ENCODE results near the gene ADPRS. TPM values are rescaled to one million over a fixed set of nuclear protein-coding genes. Genes with fewer than 3 reads are reported as not detected.

The ADPRS gene
- total RNA-seq, 1 donor from 2014 or later = 28.7 TPM

DNA sequence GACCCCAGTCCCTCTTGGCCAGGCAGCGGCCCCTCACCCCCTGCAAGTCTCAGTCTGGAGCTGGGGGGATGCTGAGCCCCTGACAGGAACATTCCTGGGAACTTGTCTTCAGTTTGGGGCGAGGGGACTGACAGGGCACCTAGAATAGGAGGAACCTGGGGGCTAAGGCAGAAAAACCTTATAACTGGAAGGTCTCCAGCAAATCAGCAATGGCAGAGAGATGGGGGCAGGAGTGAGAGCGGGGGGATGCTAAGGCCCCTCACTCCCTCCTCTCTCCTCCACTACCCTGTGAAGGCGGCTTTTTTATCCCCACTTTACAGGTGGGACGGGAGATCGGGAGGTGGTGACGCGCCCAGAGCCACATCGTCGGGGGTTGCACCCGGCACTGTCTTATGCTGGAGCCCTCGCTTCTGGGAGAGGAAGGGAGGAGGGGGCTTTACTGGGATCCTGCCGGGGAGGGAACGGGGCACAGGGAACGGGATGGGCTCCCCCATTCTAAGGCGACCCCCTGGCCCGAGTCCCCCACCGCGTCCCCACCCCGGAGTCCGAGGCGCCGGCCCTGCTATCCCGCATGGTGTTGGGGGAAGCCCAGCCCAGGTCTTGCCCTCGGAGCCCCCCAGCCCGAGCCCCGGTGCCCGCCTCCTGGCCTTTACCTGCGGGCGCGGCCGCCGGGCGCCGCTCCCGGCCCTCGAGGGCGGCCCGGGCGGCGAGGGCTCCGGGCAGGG is 35.9 kb downstream of the ADPRS start:
- Histone ChIP-seq H2AFZ (ENCODE audit: low read depth, low read length) (no peak overlapping the region), H3K4me3 (ENCODE audit: insufficient read depth, low read depth, low read length) (no peak overlapping the region), H3K79me2 (ENCODE audit: insufficient read depth, low read length) (no peaks in the 10 kb centered on the region), H3K4me2 (ENCODE audit: low read length) (peak overlapping the region; percentile 71), H4K20me1 (ENCODE audit: insufficient read depth, low read length) (no peaks in the 10 kb centered on the region), H3K27ac (ENCODE audit: low read depth, low read length) (no peak overlapping the region), H3K27me3 (ENCODE audit: insufficient read depth, low read length) (peaks cover 13% of the 10 kb centered on the region), H3K36me3 (ENCODE audit: insufficient read depth, low read length) (no peaks in the 10 kb centered on the region), H3K9me3 (ENCODE audit: insufficient read depth, low read depth, low read length) (no peaks in the 10 kb centered on the region), H3K9ac (ENCODE audit: low read length) (no peak overlapping the region), H3K4me1 (ENCODE audit: insufficient read depth, low read length) (peaks cover 14% of the 10 kb centered on the region)
- H3K36me3 Mint-ChIP-seq (ENCODE audit: low read depth, unreplicated experiment) = no peaks in the 10 kb centered on the region
- peak overlapping the region; percentile 75 for H3K4me3 Mint-ChIP-seq (ENCODE audit: unreplicated experiment)
- no peak overlapping the region for H3K27ac Mint-ChIP-seq (ENCODE audit: unreplicated experiment)
- FAIRE-seq (no peak), DNase-seq (ENCODE audit: low read depth) (no peak)
- peaks cover 36% of the 10 kb centered on the region for H3K27me3 Mint-ChIP-seq (ENCODE audit: low read depth, unreplicated experiment)
- peaks cover 39% of the 10 kb centered on the region for H3K4me1 Mint-ChIP-seq (ENCODE audit: low read depth, unreplicated experiment)
- peaks cover 2% of the 10 kb centered on the region for H3K9me3 Mint-ChIP-seq (ENCODE audit: unreplicated experiment)
- TF ChIP-seq, protein P1, sequence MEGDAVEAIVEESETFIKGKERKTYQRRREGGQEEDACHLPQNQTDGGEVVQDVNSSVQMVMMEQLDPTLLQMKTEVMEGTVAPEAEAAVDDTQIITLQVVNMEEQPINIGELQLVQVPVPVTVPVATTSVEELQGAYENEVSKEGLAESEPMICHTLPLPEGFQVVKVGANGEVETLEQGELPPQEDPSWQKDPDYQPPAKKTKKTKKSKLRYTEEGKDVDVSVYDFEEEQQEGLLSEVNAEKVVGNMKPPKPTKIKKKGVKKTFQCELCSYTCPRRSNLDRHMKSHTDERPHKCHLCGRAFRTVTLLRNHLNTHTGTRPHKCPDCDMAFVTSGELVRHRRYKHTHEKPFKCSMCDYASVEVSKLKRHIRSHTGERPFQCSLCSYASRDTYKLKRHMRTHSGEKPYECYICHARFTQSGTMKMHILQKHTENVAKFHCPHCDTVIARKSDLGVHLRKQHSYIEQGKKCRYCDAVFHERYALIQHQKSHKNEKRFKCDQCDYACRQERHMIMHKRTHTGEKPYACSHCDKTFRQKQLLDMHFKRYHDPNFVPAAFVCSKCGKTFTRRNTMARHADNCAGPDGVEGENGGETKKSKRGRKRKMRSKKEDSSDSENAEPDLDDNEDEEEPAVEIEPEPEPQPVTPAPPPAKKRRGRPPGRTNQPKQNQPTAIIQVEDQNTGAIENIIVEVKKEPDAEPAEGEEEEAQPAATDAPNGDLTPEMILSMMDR (IDR thresholded peaks at IDR 0.05; ENCODE audit: insufficient read depth, low read depth, low read length) = no peak
- TF ChIP-seq EZH2 (IDR thresholded peaks at IDR 0.05; ENCODE audit: insufficient read depth, low read length) = peak; percentile 42

GRCh38 chr1:36125129-36125991 is 36.7 kb downstream of the ADPRS start, which contains the start of gene COL8A2:
TSS of gene COL8A2 (minus strand) at chr1:36125222. CDS start at chr1:36100242, 24,980 bp downstream.
- H4K20me1 ChIP-seq (ENCODE audit: insufficient read depth, low read length) = no peaks in the 10 kb centered on the region
- peak within 1 kb of the TSS; percentile 66 for H2AFZ ChIP-seq (ENCODE audit: low read depth, low read length)
- no peaks in the 10 kb centered on the region for H3K36me3 Mint-ChIP-seq (ENCODE audit: low read depth, unreplicated experiment)
- peaks cover 36% of the 10 kb centered on the region for H3K4me1 Mint-ChIP-seq (ENCODE audit: low read depth, unreplicated experiment)
- peaks cover 9% of the 10 kb centered on the region for H3K4me1 ChIP-seq (ENCODE audit: insufficient read depth, low read length)
- peaks cover 34% of the 10 kb centered on the region for H3K27me3 Mint-ChIP-seq (ENCODE audit: low read depth, unreplicated experiment)
- no peak within 1 kb of the TSS for H3K4me3 ChIP-seq (ENCODE audit: insufficient read depth, low read depth, low read length)
- no peaks in the 10 kb centered on the region for H3K79me2 ChIP-seq (ENCODE audit: insufficient read depth, low read length)
- peak within 1 kb of the TSS; percentile 75 for H3K4me3 Mint-ChIP-seq (ENCODE audit: unreplicated experiment)
- H3K27ac Mint-ChIP-seq (ENCODE audit: unreplicated experiment) = peak within 1 kb of the TSS; percentile 58
- peak within 1 kb of the TSS; percentile 27 for H3K9ac ChIP-seq (ENCODE audit: low read length)
- DNase-seq (ENCODE audit: low read depth) = no peak
- peaks cover 13% of the 10 kb centered on the region for H3K27me3 ChIP-seq (ENCODE audit: insufficient read depth, low read length)
- no peak for FAIRE-seq
- peak; percentile 81 for TF ChIP-seq EZH2 (IDR thresholded peaks at IDR 0.05; ENCODE audit: insufficient read depth, low read length)
- TF ChIP-seq, protein P1 (IDR thresholded peaks at IDR 0.05; ENCODE audit: insufficient read depth, low read depth, low read length) = no peak
- H3K9me3 Mint-ChIP-seq (ENCODE audit: unreplicated experiment) = peaks cover 2% of the 10 kb centered on the region
- H3K9me3 ChIP-seq (ENCODE audit: insufficient read depth, low read depth, low read length) = no peaks in the 10 kb centered on the region
- peak within 1 kb of the TSS; percentile 71 for H3K4me2 ChIP-seq (ENCODE audit: low read length)
- H3K27ac ChIP-seq (ENCODE audit: low read depth, low read length) = no peak within 1 kb of the TSS
- H3K36me3 ChIP-seq (ENCODE audit: insufficient read depth, low read length) = no peaks in the 10 kb centered on the region

Measured in astrocyte (in vitro differentiated cells and primary cell).